PC-9 (cell line): ENCODE measurements around the gene ZNF518B. TPM values are rescaled to one million over a fixed set of nuclear protein-coding genes. Genes with fewer than 3 reads are reported as not detected.

ENCODE experiments used
- BruUV-seq: library from RNA; stranded (reverse); fragments of 400-500 nt; replicated peaks from 2 replicates; lab custom pipeline; 2021; lab: Mats Ljungman, UMichigan
- CTCF ChIA-PET: fragments of 300-600 bp; sonication (Branson Sonifier 250); formaldehyde crosslinking; loops from one replicate; lab custom pipeline; 2022; ENCODE audit warnings: antibody characterized with exemption; lab: Charles Lee
- POLR2A ChIA-PET: fragments of 300-600 bp; sonication (Branson Sonifier 250); formaldehyde crosslinking; loops from one replicate; lab custom pipeline; 2022; ENCODE audit warnings: antibody characterized with exemption; ENCODE audit not compliant: unreplicated experiment; lab: Charles Lee
- DNase-seq, 2 experiments: peaks; one replicate each; pipeline versions ENCODE4 v3.0.0 to v3.0.0-alpha.2; 2015 to 2022; ENCODE audit warnings: mixed read lengths in 1 of 2
- H2AFZ ChIP-seq: fragments of 200-600 bp; sonication (generic); 2 replicates; pipeline ENCODE4 v1.8.1; 2017; ENCODE audit warnings: antibody characterized with exemption
- H3F3A ChIP-seq: fragments of 200-600 bp; sonication (generic); 2 replicates; pipeline ENCODE4 v1.8.1; 2017; ENCODE audit warnings: antibody characterized with exemption, mild to moderate bottlenecking, low read depth; ENCODE audit not compliant: insufficient read depth
- H3K27ac ChIP-seq: fragments of 200-600 bp; sonication (generic); 2 replicates; pipeline ENCODE4 v1.6.1; 2016; ENCODE audit warnings: mixed run types
- H3K27me3 ChIP-seq: fragments of 200-600 bp; sonication (generic); 2 replicates; pipeline ENCODE4 v1.6.1; 2016; ENCODE audit warnings: low read depth, mixed run types; ENCODE audit not compliant: insufficient read depth
- H3K36me3 ChIP-seq: fragments of 200-600 bp; sonication (generic); 2 replicates; pipeline ENCODE4 v1.6.1; 2016; ENCODE audit warnings: low read depth, mixed run types
- H3K4me1 ChIP-seq: fragments of 200-600 bp; sonication (generic); replicated peaks from 2 replicates; pipeline ENCODE4 v1.6.1; 2016; ENCODE audit warnings: mixed run types; ENCODE audit not compliant: insufficient read depth
- H3K4me2 ChIP-seq: fragments of 200-600 bp; sonication (generic); 2 replicates; pipeline ENCODE4 v1.6.1; 2017; ENCODE audit warnings: mixed run types
- H3K4me3 ChIP-seq: fragments of 200-600 bp; sonication (generic); 2 replicates; pipeline ENCODE4 v1.6.1; 2016; ENCODE audit warnings: mixed run types
- H3K79me2 ChIP-seq: fragments of 200-600 bp; sonication (generic); 2 replicates; pipeline ENCODE4 v1.6.1; 2017; ENCODE audit warnings: low read depth, mixed run types
- H3K9me2 ChIP-seq: fragments of 200-600 bp; sonication (generic); 2 replicates; pipeline ENCODE4 v1.8.1; 2017; ENCODE audit warnings: mild to moderate bottlenecking; ENCODE audit not compliant: insufficient read depth
- H3K9me3 ChIP-seq: fragments of 200-600 bp; sonication (generic); 2 replicates; pipeline ENCODE4 v1.8.1; 2016; ENCODE audit warnings: low read depth; ENCODE audit not compliant: insufficient read depth
- H4K20me1 ChIP-seq: fragments of 200-600 bp; sonication (generic); 2 replicates; pipeline ENCODE4 v1.8.1; 2017; ENCODE audit not compliant: insufficient read depth
- CTCF ChIP-seq: fragments of 200-600 bp; sonication (generic); conservative IDR thresholded peaks from 2 replicates; pipeline ENCODE4 v1.6.1; 2017; ENCODE audit warnings: mixed run types, antibody characterized with exemption, mild to moderate bottlenecking, moderate library complexity
- EZH2 ChIP-seq: fragments of 200-600 bp; sonication (generic); IDR thresholded peaks from 2 replicates; pipeline ENCODE4 v1.8.0; 2017; ENCODE audit warnings: antibody characterized with exemption, low read depth
- intact Hi-C: fragments of 100-400 bp; cut with micrococcal nuclease; formaldehyde crosslinking; loops from one replicate; pipeline ENCODE4 v1.10.0; 2022; ENCODE audit not compliant: unreplicated experiment
- total RNA-seq: library from RNA; stranded (reverse); gene quantifications from 2 replicates; pipeline ENCODE4 v1.2.3, GENCODE V29; 2021

Gene ZNF518B
- total RNA-seq, 1 experiment from 2014 or later: 12.3 TPM

GRCh38 chr4:10496200-10496599 lies 39.0 kb upstream of the ZNF518B start:
- H3K36me3 ChIP-seq: no peaks in the 10 kb centered on the region
- no peaks in the 10 kb centered on the region for H4K20me1 ChIP-seq
- H3K27me3 ChIP-seq: peaks cover 24% of the 10 kb centered on the region
- no peak overlapping the region for H3K4me2 ChIP-seq
- CTCF ChIA-PET: no interaction called here
- no peaks in the 10 kb centered on the region for H3F3A ChIP-seq
- no peaks in the 10 kb centered on the region for H3K9me2 ChIP-seq
- TF ChIP-seq EZH2 (no peak), CTCF (no peak)
- H3K4me1 ChIP-seq: no peaks in the 10 kb centered on the region
- H2AFZ ChIP-seq: no peak overlapping the region
- no peak overlapping the region for H3K27ac ChIP-seq
- BruUV-seq: no TSS peak
- no peak for DNase-seq
- no peaks in the 10 kb centered on the region for H3K79me2 ChIP-seq
- POLR2A ChIA-PET: interaction anchor here (0.6 kb wide), 1 partner anchor 967 kb away, joined by 19 read pairs; no protein-coding TSS in a partner anchor
- H3K4me3 ChIP-seq: no peak overlapping the region
- intact Hi-C loops: no loop called here
- no peaks in the 10 kb centered on the region for H3K9me3 ChIP-seq

GRCh38 chr4:10495651-10496050 lies 38.4 kb upstream of the ZNF518B start:
- H3K27me3 ChIP-seq: peaks cover 21% of the 10 kb centered on the region
- H2AFZ ChIP-seq: no peak overlapping the region
- no peaks in the 10 kb centered on the region for H3K36me3 ChIP-seq
- H3K27ac ChIP-seq: no peak overlapping the region
- H3K9me3 ChIP-seq: no peaks in the 10 kb centered on the region
- BruUV-seq: no TSS peak
- no peaks in the 10 kb centered on the region for H3K9me2 ChIP-seq
- ChIA-PET CTCF (no interaction called here), POLR2A (no interaction called here)
- no peaks in the 10 kb centered on the region for H3K4me1 ChIP-seq
- intact Hi-C loops: no loop called here
- no peak for DNase-seq
- no peaks in the 10 kb centered on the region for H4K20me1 ChIP-seq
- no peaks in the 10 kb centered on the region for H3F3A ChIP-seq
- no peak overlapping the region for H3K4me2 ChIP-seq
- TF ChIP-seq EZH2: no peak
- TF ChIP-seq CTCF: no peak
- no peaks in the 10 kb centered on the region for H3K79me2 ChIP-seq
- H3K4me3 ChIP-seq: no peak overlapping the region

- Histone ChIP-seq H3K4me2 (no peak overlapping the region), H3F3A (no peaks in the 10 kb centered on the region), H3K36me3 (no peaks in the 10 kb centered on the region), H3K4me1 (no peaks in the 10 kb centered on the region), H4K20me1 (no peaks in the 10 kb centered on the region), H3K27me3 (peaks cover 6% of the 10 kb centered on the region), H2AFZ (no peak overlapping the region), H3K4me3 (no peak overlapping the region), H3K9me3 (no peaks in the 10 kb centered on the region), H3K9me2 (no peaks in the 10 kb centered on the region), H3K27ac (no peak overlapping the region), H3K79me2 (no peaks in the 10 kb centered on the region)
- intact Hi-C loops: no loop called here
- BruUV-seq: no TSS peak
- DNase-seq: no peak
- CTCF ChIA-PET: no interaction called here
- POLR2A ChIA-PET: no interaction called here
- no peak for TF ChIP-seq CTCF
These were observed 35.2 kb upstream of the ZNF518B start for GRCh38 chr4:10492464-10492863.
